Liver (tissue), 9 donors: ENCODE results near the gene NOG. TPM values are rescaled to one million over a fixed set of nuclear protein-coding genes. Genes with fewer than 3 reads are reported as not detected.

Experiments
- DNase-seq: peaks from one replicate; pipeline ENCODE4 v3.0.0-alpha.2; 2017; ENCODE audit warnings: low spot score
- H3K27ac ChIP-seq, 2 donors: one replicate each; pipeline ENCODE4 v1.7.0; 2013; ENCODE audit warnings: inconsistent platforms in 2 of 2, low read length in 2 of 2, control low read depth in 1 of 2, low read depth in 1 of 2, mild to moderate bottlenecking in 1 of 2
- H3K27me3 ChIP-seq, 4 donors: one replicate each; pipeline versions ENCODE4 v1.6.1 to v1.7.0; 2013; ENCODE audit warnings: low read length in 3 of 4, inconsistent platforms in 1 of 4, mild to moderate bottlenecking in 1 of 4, moderate library complexity in 1 of 4; ENCODE audit not compliant: control insufficient read depth in 4 of 4, insufficient read depth in 4 of 4
- H3K36me3 ChIP-seq, 4 donors: one replicate each; pipeline versions ENCODE4 v1.6.1 to v1.7.0; 2013; ENCODE audit warnings: low read length in 3 of 4, mild to moderate bottlenecking in 3 of 4, low read depth in 1 of 4, moderate library complexity in 1 of 4; ENCODE audit not compliant: control insufficient read depth in 4 of 4, insufficient read depth in 3 of 4
- H3K4me1 ChIP-seq, 4 donors: one replicate each; pipeline versions ENCODE4 v1.6.1 to v1.7.0; 2013; ENCODE audit warnings: low read length in 3 of 4, mild to moderate bottlenecking in 3 of 4, moderate library complexity in 1 of 4; ENCODE audit not compliant: control insufficient read depth in 4 of 4, insufficient read depth in 4 of 4
- H3K4me3 ChIP-seq, 3 donors: one replicate each; pipeline versions ENCODE4 v1.6.1 to v1.7.0; 2013; ENCODE audit warnings: low read length in 3 of 3, control low read depth in 1 of 3, low read depth in 1 of 3, mild to moderate bottlenecking in 1 of 3
- H3K9ac ChIP-seq, 2 donors: one replicate each; pipeline ENCODE4 v1.7.0; 2013; ENCODE audit warnings: low read length in 2 of 2, mild to moderate bottlenecking in 2 of 2, moderate library complexity in 2 of 2, control low read depth in 1 of 2, low read depth in 1 of 2
- H3K9me3 ChIP-seq, 4 donors: one replicate each; pipeline versions ENCODE4 v1.6.1 to v1.7.0; 2013; ENCODE audit warnings: low read length in 3 of 4; ENCODE audit not compliant: control insufficient read depth in 4 of 4
- ATF3 ChIP-seq: IDR thresholded peaks from 2 replicates; pipeline ENCODE4 v1.6.1; 2016; ENCODE audit warnings: antibody characterized with exemption
- CTCF ChIP-seq: fragments of 150-350 bp; IDR thresholded peaks from 2 replicates; pipeline ENCODE4 v1.5.1; 2017; ENCODE audit warnings: improper control_type of control experiment, low read depth, low read length; ENCODE audit not compliant: missing input control
- EGR1 ChIP-seq, 2 donors: IDR thresholded peaks; 2 replicates each; pipeline ENCODE4 v1.6.1; 2016 to 2018; ENCODE audit warnings: antibody characterized with exemption in 2 of 2, low read depth in 2 of 2
- FOXA1 ChIP-seq: IDR thresholded peaks from 2 replicates; pipeline ENCODE4 v1.6.1; 2016; ENCODE audit warnings: antibody characterized with exemption
- FOXA2 ChIP-seq: IDR thresholded peaks from 2 replicates; pipeline ENCODE4 v1.6.1; 2016; ENCODE audit warnings: antibody characterized with exemption
- GABPA ChIP-seq, 2 donors: IDR thresholded peaks in 1 of 2; conservative IDR thresholded peaks in 1 of 2; 2 replicates each; pipeline ENCODE4 v1.6.1; 2016; ENCODE audit warnings: antibody characterized with exemption in 2 of 2, mild to moderate bottlenecking in 1 of 2, moderate library complexity in 1 of 2
- HNF4G ChIP-seq: IDR thresholded peaks from 2 replicates; pipeline ENCODE4 v1.6.1; 2016; ENCODE audit warnings: antibody characterized with exemption
- JUND ChIP-seq, 2 donors: IDR thresholded peaks; 2 replicates each; pipeline ENCODE4 v1.6.1; 2016; ENCODE audit warnings: antibody characterized with exemption in 2 of 2
- MAX ChIP-seq: IDR thresholded peaks from 2 replicates; pipeline ENCODE4 v1.6.1; 2016; ENCODE audit warnings: antibody characterized with exemption
- NR2F2 ChIP-seq: IDR thresholded peaks from 2 replicates; pipeline ENCODE4 v1.6.1; 2016; ENCODE audit warnings: antibody characterized with exemption
- RXRA ChIP-seq, 2 donors: IDR thresholded peaks; 2 replicates each; pipeline ENCODE4 v1.6.1; 2017 to 2018; ENCODE audit warnings: antibody characterized with exemption in 2 of 2, mild to moderate bottlenecking in 1 of 2
- SP1 ChIP-seq: IDR thresholded peaks from 2 replicates; pipeline ENCODE4 v1.6.1; 2018; ENCODE audit warnings: antibody characterized with exemption, mild to moderate bottlenecking
- TAF1 ChIP-seq: conservative IDR thresholded peaks from 2 replicates; pipeline ENCODE4 v1.6.1; 2016; ENCODE audit warnings: antibody characterized with exemption, mild to moderate bottlenecking
- YY1 ChIP-seq: IDR thresholded peaks from 2 replicates; pipeline ENCODE4 v1.6.1; 2016; ENCODE audit warnings: antibody characterized with exemption, mild to moderate bottlenecking
- ZBTB33 ChIP-seq: IDR thresholded peaks from 2 replicates; pipeline ENCODE4 v1.6.1; 2016; ENCODE audit warnings: antibody characterized with exemption
- WGBS: extraction: QIAGEN DNeasy Blood & Tissue Kit; methylation state at CpG from one replicate; pipeline ENCODE4 v1.1.7; 2013; 5-methylcytosine and 5-hydroxymethylcytosine counted together
- polyA plus RNA-seq, 2 donors: library from polyadenylated mRNA; stranded (reverse) in 1 of 2; unstranded in 1 of 2; fragments of 200-250 nt in 1 of 2; fragments of >200 nt in 1 of 2; fragmentation: Nextera tagmentation in 1 of 2; extraction: Ambion mirVana in 1 of 2; gene quantifications; one replicate each; pipeline versions ENCODE4 v1.2.1 to v1.2.3, GENCODE V29; 2013 to 2015
- total RNA-seq, 2 donors: library from RNA; depleted of rRNA; stranded (reverse); fragments of >200 nt; gene quantifications; one replicate each; pipeline ENCODE4 v1.2.3, GENCODE V29; 2014
- donor health status: healthy.
- donor health status: healthy.
- donor health status: healthy.
- donor health status: healthy.
- donor health status: healthy.

Gene NOG
- total and polyA plus RNA-seq, 4 donors = 0.37 TPM; not detected in 3

GRCh38 chr17:56637254-56637653 lies 43.8 kb downstream of the NOG start:
- DNase-seq = no peak
- H3K27me3 ChIP-seq = peaks cover 0 to 13% (median 0%) of the 10 kb centered on the region in 4 donors
- no peak overlapping the region for H3K9ac ChIP-seq
- TF ChIP-seq JUND (IDR thresholded peaks at IDR 0.05) = no peak
- no peak for TF ChIP-seq FOXA2
- TF ChIP-seq YY1 = no peak
- no peak for TF ChIP-seq TAF1
- TF ChIP-seq ATF3 = no peak
- H3K4me3 ChIP-seq = no peak overlapping the region
- WGBS = 77% methylated on average over 8 of the region's 8 CpGs
- no peak overlapping the region for H3K27ac ChIP-seq
- H3K36me3 ChIP-seq = no peaks in the 10 kb centered on the region
- no peaks in the 10 kb centered on the region for H3K4me1 ChIP-seq
- H3K9me3 ChIP-seq = no peaks in the 10 kb centered on the region

GRCh38 chr17:56638591-56639051 lies 45.1 kb downstream of the NOG start:
- no peaks in the 10 kb centered on the region for H3K9me3 ChIP-seq
- no peak overlapping the region for H3K4me3 ChIP-seq
- 67% methylated on average over 11 of the region's 11 CpGs for WGBS
- no peak overlapping the region for H3K27ac ChIP-seq
- TF ChIP-seq JUND (IDR thresholded peaks at IDR 0.05) (no peak), HNF4G (no peak), RXRA (IDR thresholded peaks at IDR 0.05) (no peak), GABPA (IDR thresholded peaks at IDR 0.05 in 1 of 2, conservative IDR thresholded peaks at IDR 0.05 in 1 of 2) (no peak), TAF1 (no peak)
- H3K27me3 ChIP-seq = peaks cover 0 to 13% (median 0%) of the 10 kb centered on the region in 4 donors
- no peaks in the 10 kb centered on the region for H3K4me1 ChIP-seq
- H3K9ac ChIP-seq = no peak overlapping the region
- no peak for DNase-seq
- no peaks in the 10 kb centered on the region for H3K36me3 ChIP-seq

- no peak for DNase-seq
- Histone ChIP-seq H3K4me1 (no peaks in the 10 kb centered on the region), H3K27ac (no peak overlapping the region), H3K4me3 (no peak overlapping the region), H3K36me3 (no peaks in the 10 kb centered on the region), H3K9ac (no peak overlapping the region), H3K27me3 (peaks cover 0 to 8% (median 0%) of the 10 kb centered on the region in 4 donors), H3K9me3 (no peaks in the 10 kb centered on the region)
- TF ChIP-seq NR2F2 (no peak), ATF3 (no peak), ZBTB33 (no peak), FOXA1 (no peak), CTCF (no peak), MAX (no peak), GABPA (IDR thresholded peaks at IDR 0.05 in 1 of 2, conservative IDR thresholded peaks at IDR 0.05 in 1 of 2) (no peak), YY1 (no peak), EGR1 (IDR thresholded peaks at IDR 0.05; ENCODE audit: low read depth in 2 of 2) (no peak), TAF1 (no peak), SP1 (no peak)
- 73% methylated on average over 6 of the region's 6 CpGs for WGBS
Measured at GRCh38 chr17:56639517-56639916, 46.0 kb downstream of the NOG start.
